Measurements from ENCODE around the gene PTPRE. TPM values are rescaled to one million over a fixed set of nuclear protein-coding genes. Genes with fewer than 3 reads are reported as not detected.
A peak's percentile ranks its signal among the peaks of the same experiment; 100 is the strongest.

PTPRE gene
- total RNA-seq, 1 donor from 2014 or later: 70.6 TPM

DNA sequence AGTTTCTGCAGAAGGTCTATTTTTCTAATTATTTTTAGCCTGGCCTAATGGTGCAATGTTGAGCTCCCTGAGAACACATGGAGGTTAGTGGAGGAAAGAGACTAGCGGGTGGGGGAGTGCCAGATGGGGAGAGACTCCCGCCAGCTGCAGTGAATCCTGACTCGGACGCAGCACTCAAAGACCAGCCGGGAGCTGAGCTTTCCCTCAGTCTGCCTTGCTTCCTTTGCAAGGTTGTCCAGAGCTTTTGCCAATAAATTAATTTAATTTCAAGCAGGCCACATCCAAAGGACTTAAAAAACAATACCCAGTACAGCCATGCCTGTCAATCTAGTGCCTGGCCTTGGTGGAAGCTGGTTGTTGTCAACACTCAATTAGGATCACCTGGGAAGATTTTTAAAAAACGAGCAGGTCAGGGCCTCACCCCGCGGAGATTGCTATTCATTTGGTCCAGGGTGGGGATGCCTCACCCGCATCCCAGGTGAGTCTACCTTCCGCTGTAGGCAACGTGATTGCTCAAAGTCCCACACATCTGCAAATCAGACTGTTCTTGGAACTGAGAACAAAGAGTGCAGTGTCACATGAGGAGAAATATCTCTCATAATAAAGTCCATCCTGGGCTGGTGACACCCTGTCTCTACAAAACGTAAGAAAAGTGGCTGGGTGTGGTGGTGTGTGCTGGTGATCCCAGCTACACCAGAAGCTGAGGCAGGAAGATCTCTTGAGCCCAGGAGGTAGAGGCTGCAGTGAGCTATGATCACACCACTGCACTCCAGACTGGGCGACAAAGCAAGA, 18.2 kb upstream of the PTPRE start:
- no peaks in the 10 kb centered on the region for H3K4me1 ChIP-seq
- no peak for TF ChIP-seq CTCF (IDR thresholded peaks at IDR 0.05)
- H3K4me3 ChIP-seq: no peak overlapping the region
- H3K27me3 ChIP-seq: no peaks in the 10 kb centered on the region
- H3K9me3 ChIP-seq: no peaks in the 10 kb centered on the region
- DNase-seq: no peak
- no peak for ATAC-seq
- H3K27ac ChIP-seq: peak overlapping the region; percentile 30
- no peaks in the 10 kb centered on the region for H3K36me3 ChIP-seq
- intact Hi-C loops (cut with DNase I): no loop called here

- ATAC-seq (peak; percentile 70), DNase-seq (no peak)
- intact Hi-C loops (cut with DNase I): no loop called here
- Histone ChIP-seq H3K27ac (peak overlapping the region; percentile 30), H3K4me3 (no peak overlapping the region), H3K9me3 (no peaks in the 10 kb centered on the region), H3K4me1 (no peaks in the 10 kb centered on the region), H3K36me3 (no peaks in the 10 kb centered on the region), H3K27me3 (no peaks in the 10 kb centered on the region)
- TF ChIP-seq CTCF (IDR thresholded peaks at IDR 0.05): no peak
Observed at GRCh38 chr10:127889605-127890195, 17.2 kb upstream of the PTPRE start.

- no peaks in the 10 kb centered on the region for H3K27me3 ChIP-seq
- no peaks in the 10 kb centered on the region for H3K36me3 ChIP-seq
- H3K4me3 ChIP-seq: no peak overlapping the region
- no peak overlapping the region for H3K27ac ChIP-seq
- H3K9me3 ChIP-seq: no peaks in the 10 kb centered on the region
- peak; percentile 9 for ATAC-seq
- H3K4me1 ChIP-seq: no peaks in the 10 kb centered on the region
- intact Hi-C loops (cut with DNase I): no loop called here
- TF ChIP-seq CTCF (IDR thresholded peaks at IDR 0.05): no peak
- no peak for DNase-seq
Observed at GRCh38 chr10:127890216-127890615, 16.7 kb upstream of the PTPRE start.

DNA sequence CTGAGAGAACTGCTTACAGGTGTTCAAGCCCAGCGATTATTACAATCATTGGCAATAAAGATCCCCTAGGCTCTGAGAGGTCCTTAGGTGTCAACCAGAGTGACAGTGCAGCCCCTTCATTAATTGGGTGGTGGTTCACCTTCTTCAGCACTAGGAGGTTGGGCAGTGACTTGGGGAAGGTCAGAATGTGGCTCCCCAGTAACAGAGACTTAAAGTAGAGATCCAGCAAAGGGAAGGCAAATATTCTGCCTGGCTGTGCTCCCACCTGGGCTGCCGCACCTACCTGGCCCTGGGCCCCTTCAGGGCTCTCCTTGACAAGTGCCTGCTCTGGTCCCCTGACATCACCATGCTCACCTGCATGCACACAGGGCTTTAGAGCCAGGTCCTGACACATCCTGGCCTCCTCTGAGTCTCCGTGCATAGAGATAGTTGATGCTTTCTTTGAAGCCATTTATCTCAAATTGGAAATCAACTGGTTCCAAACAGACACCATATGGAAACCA, 16.0 kb upstream of the PTPRE start:
- ATAC-seq (no peak), DNase-seq (no peak)
- intact Hi-C loops (cut with DNase I): no loop called here
- no peaks in the 10 kb centered on the region for H3K27me3 ChIP-seq
- no peak for TF ChIP-seq CTCF (IDR thresholded peaks at IDR 0.05)
- no peaks in the 10 kb centered on the region for H3K9me3 ChIP-seq
- H3K4me3 ChIP-seq: no peak overlapping the region
- H3K27ac ChIP-seq: no peak overlapping the region
- no peaks in the 10 kb centered on the region for H3K36me3 ChIP-seq
- H3K4me1 ChIP-seq: no peaks in the 10 kb centered on the region

DNA sequence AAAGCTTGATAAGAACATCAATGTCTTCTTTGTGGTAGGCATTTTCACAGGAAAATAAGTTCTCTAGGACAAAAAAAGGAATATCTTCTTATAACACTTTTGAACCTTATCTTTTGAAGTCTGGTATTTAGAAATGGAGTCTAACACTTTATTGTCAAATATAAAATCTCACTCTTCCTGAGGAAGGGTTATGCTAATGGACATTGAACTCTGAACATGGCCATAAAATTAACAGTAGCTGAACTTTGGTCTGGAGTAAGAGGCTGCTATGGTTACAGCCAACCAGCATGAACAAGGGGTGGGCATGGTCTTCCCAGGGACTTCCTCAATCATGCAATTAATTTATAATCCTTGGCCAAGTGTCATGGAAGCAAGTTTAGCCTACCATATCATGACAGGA, 14.2 kb upstream of the PTPRE start, which contains the start of gene CLRN3:
CLRN3 (minus strand) TSS at position 199 of the 400 bp plus-strand sequence; CDS start at position 42, 157 bp downstream.
- ATAC-seq: peak; percentile 32
- intact Hi-C loops (cut with DNase I): no loop called here
- H3K27ac ChIP-seq: no peak within 1 kb of the TSS
- no peak for DNase-seq
- no peaks in the 10 kb centered on the region for H3K9me3 ChIP-seq
- H3K4me3 ChIP-seq: no peak within 1 kb of the TSS
- H3K4me1 ChIP-seq: no peaks in the 10 kb centered on the region
- H3K36me3 ChIP-seq: no peaks in the 10 kb centered on the region
- no peaks in the 10 kb centered on the region for H3K27me3 ChIP-seq
- TF ChIP-seq CTCF (IDR thresholded peaks at IDR 0.05): no peak

Measured in upper lobe of right lung (tissue), 1 donor.